ENCODE measurements around the gene FOXO3. TPM values are rescaled to one million over a fixed set of nuclear protein-coding genes. Genes with fewer than 3 reads are reported as not detected.

FOXO3 gene
- total and polyA plus RNA-seq, 8 donors = 50.0 to 71.1 (median 63.1) TPM

DNA sequence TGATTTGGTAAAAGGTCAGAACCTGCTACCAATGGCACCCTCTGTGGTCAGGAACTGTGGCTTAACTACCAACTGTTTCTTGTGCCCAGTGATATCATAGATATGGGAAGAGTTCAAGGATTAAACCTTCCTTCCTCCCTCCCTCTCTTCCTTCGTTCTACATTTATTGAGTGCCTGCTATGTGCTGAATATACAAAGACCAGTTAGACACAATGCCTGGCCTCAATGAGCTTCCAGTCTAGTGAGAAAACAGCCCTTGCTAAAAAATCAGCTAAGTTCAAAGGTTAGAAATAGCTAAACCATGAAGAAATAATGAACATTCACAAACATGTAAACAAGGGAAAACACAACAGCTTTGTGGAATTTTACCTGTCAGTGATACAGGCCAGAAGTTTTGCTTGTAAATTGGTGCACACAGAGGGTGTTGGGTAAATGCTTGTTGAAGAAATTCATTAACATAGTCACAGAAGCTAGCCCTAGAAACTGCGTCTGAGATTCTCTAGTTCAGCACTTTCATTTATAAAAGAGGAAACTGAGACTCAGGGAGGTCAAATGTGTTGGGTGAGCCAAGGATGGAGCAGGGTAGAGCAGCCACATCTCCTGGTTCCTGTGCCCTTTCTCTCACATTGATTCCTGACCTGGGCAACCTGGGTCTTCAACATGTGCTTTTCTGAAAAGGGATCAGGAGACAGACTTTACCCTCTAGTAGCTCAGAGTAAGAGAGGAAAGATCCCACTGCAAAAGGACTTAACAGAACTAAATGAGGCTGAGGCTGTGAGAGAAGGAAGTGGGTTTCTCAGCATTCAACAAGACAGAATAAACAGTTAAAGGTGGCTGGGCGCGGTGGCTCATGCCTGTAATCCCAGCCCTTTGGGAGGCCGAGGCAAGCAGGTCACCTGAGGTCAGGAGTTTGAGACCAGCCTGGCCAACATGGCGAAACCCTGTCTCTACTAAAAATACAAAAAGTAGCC is 14.4 kb upstream of the FOXO3 start:
- Histone ChIP-seq H3K4me3 (no peak overlapping the region), H3K36me3 (no peaks in the 10 kb centered on the region), H3K27ac (no peak overlapping the region), H3K27me3 (no peaks in the 10 kb centered on the region), H3K4me1 (peaks cover 0 to 5% of the 10 kb centered on the region in 2 donors), H3K9me3 (no peaks in the 10 kb centered on the region)
- intact Hi-C loops (cut with DNase I) = loop anchor here (5.0 to 10.0 kb wide), 2 partner anchors 346 to 528 kb away; no protein-coding TSS in a partner anchor
- no peak for DNase-seq
- no peak for TF ChIP-seq CTCF (IDR thresholded peaks at IDR 0.05)
- ATAC-seq = no peak

GRCh38 chr6:108549241-108549640 is 11.5 kb upstream of the FOXO3 start:
- intact Hi-C loops (cut with DNase I) = loop anchor here (5.0 to 10.0 kb wide), 2 partner anchors 343 to 526 kb away; no protein-coding TSS in a partner anchor
- no peak for TF ChIP-seq CTCF (IDR thresholded peaks at IDR 0.05)
- H3K4me1 ChIP-seq = no peaks in the 10 kb centered on the region
- no peaks in the 10 kb centered on the region for H3K36me3 ChIP-seq
- H3K27me3 ChIP-seq = no peaks in the 10 kb centered on the region
- no peak overlapping the region for H3K27ac ChIP-seq
- H3K4me3 ChIP-seq = no peak overlapping the region
- H3K9me3 ChIP-seq = no peaks in the 10 kb centered on the region
- DNase-seq (no peak), ATAC-seq (no peak)

DNA sequence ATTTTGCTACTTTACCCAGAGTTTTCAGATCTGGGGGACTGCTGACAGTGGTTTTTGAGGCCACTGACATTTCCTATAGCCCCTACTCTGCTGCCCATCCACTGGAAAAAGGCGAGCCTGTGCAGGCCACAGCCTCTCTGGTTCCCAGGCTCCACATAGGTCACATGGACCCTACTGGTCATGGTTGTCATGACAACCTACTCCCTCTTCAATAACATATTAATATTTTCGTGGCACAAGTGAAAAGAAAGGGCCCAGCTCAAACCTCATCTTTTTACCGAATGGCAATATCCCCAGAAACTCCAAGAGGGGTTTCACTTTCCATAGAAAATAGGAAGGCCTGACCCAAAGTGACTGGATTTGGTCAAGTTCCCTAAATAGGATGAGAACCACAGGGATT is 11.0 kb upstream of the FOXO3 start:
- Histone ChIP-seq H3K4me1 (no peaks in the 10 kb centered on the region), H3K9me3 (no peaks in the 10 kb centered on the region), H3K36me3 (no peaks in the 10 kb centered on the region), H3K4me3 (no peak overlapping the region), H3K27ac (no peak overlapping the region), H3K27me3 (no peaks in the 10 kb centered on the region)
- intact Hi-C loops (cut with DNase I) = loop anchor here (5.0 to 10.0 kb wide), 2 partner anchors 343 to 525 kb away; no protein-coding TSS in a partner anchor
- ATAC-seq (no peak), DNase-seq (no peak)
- no peak for TF ChIP-seq CTCF (IDR thresholded peaks at IDR 0.05)

DNA sequence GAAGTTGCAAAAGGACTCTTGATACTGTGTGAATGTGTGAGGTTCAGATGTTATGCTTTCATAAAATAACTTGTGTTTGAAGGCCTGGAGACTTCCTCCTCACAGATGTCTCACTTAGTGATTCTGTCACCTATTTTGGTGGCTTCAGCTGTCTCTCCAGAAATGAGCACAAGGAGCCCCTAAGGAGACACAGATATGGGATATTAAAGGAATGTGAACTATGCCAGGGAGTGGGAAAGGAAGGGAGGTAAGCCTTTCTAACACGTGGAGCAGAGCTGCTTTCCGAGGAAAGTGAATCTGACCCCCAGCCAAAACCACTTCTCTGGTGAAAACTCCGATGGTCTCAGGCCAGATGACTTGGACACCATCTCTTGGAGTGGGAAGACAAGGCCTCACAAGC is 10.5 kb upstream of the FOXO3 start:
- intact Hi-C loops (cut with DNase I) = no loop called here
- ATAC-seq = no peak

More for the DNA sequence above, 10.5 kb upstream of the FOXO3 start:
- Histone ChIP-seq H3K27me3 (no peaks in the 10 kb centered on the region), H3K4me3 (no peak overlapping the region), H3K9me3 (no peaks in the 10 kb centered on the region), H3K36me3 (no peaks in the 10 kb centered on the region), H3K4me1 (no peaks in the 10 kb centered on the region), H3K27ac (no peak overlapping the region)
- no peak for TF ChIP-seq CTCF (IDR thresholded peaks at IDR 0.05)
- no peak for DNase-seq

Data from left lung (tissue), 10 donors.